Islet of Langerhans (tissue), 1 donor: ENCODE results near the gene A4GALT.
"Not testable (repeated sequence)": the region's sequence is repeated elsewhere in the genome, so short reads cannot be mapped to it uniquely, and the experiment has no call there.

Source experiments
- FAIRE-seq: peaks from one replicate; lab custom pipeline; 2011; peaks lifted over from hg19 to GRCh38; lab: Jason Lieb, UNC

Gene A4GALT

GRCh38 chr22:42720263-42721044 lies at the start of gene A4GALT:
A4GALT (minus strand) TSS chr22:42720870; CDS start chr22:42693951, 26,919 bp downstream.
- no peak for FAIRE-seq

GRCh38 chr22:42770448-42770726 lies 49.7 kb upstream of the A4GALT start:
- FAIRE-seq, result no peak

GRCh38 chr22:42769574-42770447 lies 49.1 kb upstream of the A4GALT start:
- FAIRE-seq, result no peak

GRCh38 chr22:42769238-42769573 lies 48.5 kb upstream of the A4GALT start:
- no peak for FAIRE-seq

- no peak for FAIRE-seq
These were observed 47.8 kb upstream of the A4GALT start for GRCh38 chr22:42768385-42769035.

GRCh38 chr22:42766860-42767259 lies 46.2 kb upstream of the A4GALT start:
- FAIRE-seq, result no peak

GRCh38 chr22:42764895-42765363 lies 44.3 kb upstream of the A4GALT start:
- FAIRE-seq, result no peak

- no peak for FAIRE-seq
These were observed 43.4 kb upstream of the A4GALT start for GRCh38 chr22:42763965-42764480.

- no peak for FAIRE-seq
These were observed 40.3 kb upstream of the A4GALT start for GRCh38 chr22:42760806-42761565.

- FAIRE-seq, result no peak
These were observed 38.4 kb upstream of the A4GALT start for GRCh38 chr22:42758931-42759629.

GRCh38 chr22:42755553-42755952 lies 34.9 kb upstream of the A4GALT start:
- not testable (repeated sequence) for FAIRE-seq

- FAIRE-seq, result not testable (repeated sequence)
These were observed 34.5 kb upstream of the A4GALT start for GRCh38 chr22:42755121-42755520.

- FAIRE-seq, result no peak
These were observed 34.0 kb upstream of the A4GALT start for GRCh38 chr22:42754658-42755057.

- no peak for FAIRE-seq
These were observed 32.2 kb upstream of the A4GALT start for GRCh38 chr22:42752912-42753311.

- FAIRE-seq, result no peak
These were observed 31.6 kb upstream of the A4GALT start for GRCh38 chr22:42752230-42752746.

- FAIRE-seq, result not testable (repeated sequence)
These were observed 29.8 kb upstream of the A4GALT start for GRCh38 chr22:42750421-42750820.

GRCh38 chr22:42747701-42748513 lies 27.2 kb upstream of the A4GALT start:
- no peak for FAIRE-seq

GRCh38 chr22:42745118-42745517 lies 24.4 kb upstream of the A4GALT start:
- FAIRE-seq, result no peak

- FAIRE-seq, result no peak
These were observed 22.9 kb upstream of the A4GALT start for GRCh38 chr22:42743501-42743991.

GRCh38 chr22:42742940-42743339 lies 22.3 kb upstream of the A4GALT start:
- FAIRE-seq, result no peak
